Stimulated activated CD8-positive, alpha-beta memory T cell treated with anti-CD3 and anti-CD28 coated beads, Interleukin-12 subunit alpha, Interleukin-12 subunit beta, amount 100 ng/mL, for 24 hours (primary cell): ENCODE measurements around the gene C2orf42.
"Not testable (repeated sequence)": the region's sequence is repeated elsewhere in the genome, so short reads cannot be mapped to it uniquely, and the experiment has no call there.

ENCODE experiments used
- DNase-seq: peaks from one replicate; pipeline ENCODE4 v3.0.0-alpha.2; 2020; ENCODE audit errors: extremely low read depth

Gene C2orf42

GRCh38 chr2:70169654-70170245 lies 21.1 kb downstream of the C2orf42 start:
- DNase-seq, result not testable (repeated sequence)

- no peak for DNase-seq
Observed at GRCh38 chr2:70161069-70161534, 29.7 kb downstream of the C2orf42 start.

GRCh38 chr2:70160545-70160944 lies 30.3 kb downstream of the C2orf42 start:
- no peak for DNase-seq

- not testable (repeated sequence) for DNase-seq
Observed at GRCh38 chr2:70149130-70149686, 41.6 kb downstream of the C2orf42 start.

- not testable (repeated sequence) for DNase-seq
Observed at GRCh38 chr2:70148211-70148760, 42.5 kb downstream of the C2orf42 start.

GRCh38 chr2:70145851-70146739 lies 44.7 kb downstream of the C2orf42 start:
- DNase-seq, result no peak

GRCh38 chr2:70145144-70145490 lies 45.7 kb downstream of the C2orf42 start:
- DNase-seq, result no peak

GRCh38 chr2:70144443-70145143 lies 46.2 kb downstream of the C2orf42 start:
- no peak for DNase-seq

- DNase-seq, result no peak
Observed at GRCh38 chr2:70143314-70144150, 47.3 kb downstream of the C2orf42 start.

- DNase-seq, result peak; percentile 99
Observed at GRCh38 chr2:70142590-70143313, 48.1 kb downstream of the C2orf42 start.

- no peak for DNase-seq
Observed at GRCh38 chr2:70141902-70142589, 48.8 kb downstream of the C2orf42 start.

GRCh38 chr2:70141212-70141901 lies 49.5 kb downstream of the C2orf42 start:
- DNase-seq, result no peak

- no peak for DNase-seq
Observed at GRCh38 chr2:70140791-70141211, 50.0 kb downstream of the C2orf42 start.

GRCh38 chr2:70134323-70134983 lies 56.4 kb downstream of the C2orf42 start:
- DNase-seq, result not testable (repeated sequence)

GRCh38 chr2:70133491-70134322 lies 57.1 kb downstream of the C2orf42 start:
- DNase-seq, result no peak

- DNase-seq, result no peak
Observed at GRCh38 chr2:70133127-70133452, 57.7 kb downstream of the C2orf42 start.

GRCh38 chr2:70132244-70133126 lies 58.3 kb downstream of the C2orf42 start:
- DNase-seq, result no peak
